Measurements from ENCODE around the gene SPATA2L. TPM values are rescaled to one million over a fixed set of nuclear protein-coding genes. Genes with fewer than 3 reads are reported as not detected.

Gene SPATA2L
- total and polyA plus RNA-seq, 2 of the 13 experiments (the other 11 are each of a cell fraction or from before 2014, with no cell fraction given) = 9.1 to 20.7 TPM

GRCh38 chr16:89738538-89739317, 37.2 kb upstream of the SPATA2L start (continued):
- no peak for TF ChIP-seq ZBTB40 (IDR thresholded peaks at IDR 0.05)
- no peak for TF ChIP-seq ZBTB40 (CRISPR knock-in tag; IDR thresholded peaks at IDR 0.05)
- TF ChIP-seq BCLAF1 (IDR thresholded peaks at IDR 0.05) = no peak
- no peak for TF ChIP-seq SNAI1 (CRISPR knock-in tag; IDR thresholded peaks at IDR 0.05; ENCODE audit: borderline replicate concordance)
- TF ChIP-seq ZNF883 (CRISPR knock-in tag; IDR thresholded peaks at IDR 0.05; ENCODE audit: not compliant biosample characterization) = peak; percentile 67
- TF ChIP-seq NKX3-1 (CRISPR knock-in tag; IDR thresholded peaks at IDR 0.05) = no peak
- no peak for TF ChIP-seq ZNF317 (CRISPR knock-in tag; IDR thresholded peaks at IDR 0.05)
- TF ChIP-seq, protein P1, sequence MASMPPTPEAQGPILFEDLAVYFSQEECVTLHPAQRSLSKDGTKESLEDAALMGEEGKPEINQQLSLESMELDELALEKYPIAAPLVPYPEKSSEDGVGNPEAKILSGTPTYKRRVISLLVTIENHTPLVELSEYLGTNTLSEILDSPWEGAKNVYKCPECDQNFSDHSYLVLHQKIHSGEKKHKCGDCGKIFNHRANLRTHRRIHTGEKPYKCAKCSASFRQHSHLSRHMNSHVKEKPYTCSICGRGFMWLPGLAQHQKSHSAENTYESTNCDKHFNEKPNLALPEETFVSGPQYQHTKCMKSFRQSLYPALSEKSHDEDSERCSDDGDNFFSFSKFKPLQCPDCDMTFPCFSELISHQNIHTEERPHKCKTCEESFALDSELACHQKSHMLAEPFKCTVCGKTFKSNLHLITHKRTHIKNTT (CRISPR knock-in tag; IDR thresholded peaks at IDR 0.05) = no peak
- TF ChIP-seq, protein P2, sequence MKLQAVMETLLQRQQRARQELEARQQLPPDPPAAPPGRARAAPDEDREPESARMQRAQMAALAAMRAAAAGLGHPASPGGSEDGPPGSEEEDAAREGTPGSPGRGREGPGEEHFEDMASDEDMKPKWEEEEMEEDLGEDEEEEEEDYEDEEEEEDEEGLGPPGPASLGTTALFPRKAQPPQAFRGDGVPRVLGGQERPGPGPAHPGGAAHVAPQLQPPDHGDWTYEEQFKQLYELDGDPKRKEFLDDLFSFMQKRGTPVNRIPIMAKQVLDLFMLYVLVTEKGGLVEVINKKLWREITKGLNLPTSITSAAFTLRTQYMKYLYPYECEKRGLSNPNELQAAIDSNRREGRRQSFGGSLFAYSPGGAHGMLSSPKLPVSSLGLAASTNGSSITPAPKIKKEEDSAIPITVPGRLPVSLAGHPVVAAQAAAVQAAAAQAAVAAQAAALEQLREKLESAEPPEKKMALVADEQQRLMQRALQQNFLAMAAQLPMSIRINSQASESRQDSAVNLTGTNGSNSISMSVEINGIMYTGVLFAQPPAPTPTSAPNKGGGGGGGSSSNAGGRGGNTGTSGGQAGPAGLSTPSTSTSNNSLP (IDR thresholded peaks at IDR 0.05; ENCODE audit: low read depth, low read length) = no peak
- TF ChIP-seq ZNF570 (CRISPR knock-in tag; IDR thresholded peaks at IDR 0.05; ENCODE audit: borderline replicate concordance) = no peak
